GM12878 (cell line): ENCODE data around the gene FLOT1. TPM values are rescaled to one million over a fixed set of nuclear protein-coding genes. Genes with fewer than 3 reads are reported as not detected.

Source experiments
- ATAC-seq: fragments of 200-7000 bp; cut with Tn5 transposase; 3 replicates; pipeline ENCODE4 v1.9.1; 2020; ENCODE audit warnings: mild to moderate bottlenecking, moderate library complexity
- BruUV-seq: library from RNA; stranded (reverse); fragments of 400-500 nt; replicated peaks from 2 replicates; lab custom pipeline; 2021; lab: Mats Ljungman, UMichigan
- CTCF ChIA-PET: fragments of 300-600 bp; sonication (Branson Sonifier 250); formaldehyde crosslinking; extraction: SDS; loops from one replicate; lab custom pipeline; 2021; ENCODE audit warnings: inconsistent platforms; lab: Yijun Ruan, JAX
- POLR2A ChIA-PET: fragments of 350-600 bp; formaldehyde crosslinking; extraction: SDS; loops from one replicate; lab custom pipeline; 2021; ENCODE audit warnings: inconsistent platforms; lab: Charles Lee
- RAD21 ChIA-PET: fragments of 300-600 bp; sonication (Branson Sonifier 250); formaldehyde crosslinking; loops from one replicate; lab custom pipeline; 2023; ENCODE audit warnings: antibody characterized with exemption; ENCODE audit not compliant: unreplicated experiment; lab: Charles Lee
- SMC1A ChIA-PET: fragments of 300-600 bp; sonication (Branson Sonifier 250); formaldehyde crosslinking; loops from one replicate; lab custom pipeline; 2023; ENCODE audit not compliant: unreplicated experiment, uncharacterized antibody; lab: Charles Lee
- DNase-seq: peaks from one replicate; pipeline ENCODE4 v3.0.0-alpha.2; 2011; ENCODE audit warnings: low read depth, low spot score
- FAIRE-seq: peaks from 3 replicates; lab custom pipeline; 2011; peaks lifted over from hg19 to GRCh38; lab: Jason Lieb, UNC
- H2AFZ ChIP-seq: 2 replicates; pipeline ENCODE4 v1.6.0; 2011; ENCODE audit warnings: low read depth, low read length, control low read depth; ENCODE audit not compliant: control insufficient read depth
- H3K27ac ChIP-seq: 2 replicates; pipeline ENCODE4 v1.5.1; 2011; ENCODE audit warnings: control low read depth; ENCODE audit not compliant: control insufficient read depth, insufficient read depth
- H3K27me3 ChIP-seq, 2 experiments: replicated peaks in 1 of 2; 2 replicates each; pipeline versions ENCODE4 v1.6.0 to v1.6.1; 2011; ENCODE audit warnings: low read length in 1 of 2; ENCODE audit not compliant: control insufficient read depth in 2 of 2, insufficient read depth in 2 of 2
- H3K36me3 ChIP-seq, 2 experiments: 2 replicates each; pipeline ENCODE4 v1.5.1; 2011; ENCODE audit warnings: low read length in 1 of 2; ENCODE audit not compliant: control insufficient read depth in 2 of 2, insufficient read depth in 2 of 2
- H3K4me1 ChIP-seq: 2 replicates; pipeline ENCODE4 v1.6.1; 2011; ENCODE audit warnings: mild to moderate bottlenecking, low read length, moderate library complexity, mixed read lengths; ENCODE audit not compliant: control insufficient read depth, insufficient read depth
- H3K4me2 ChIP-seq: 2 replicates; pipeline ENCODE4 v1.6.0; 2011; ENCODE audit warnings: control low read depth; ENCODE audit not compliant: control insufficient read depth, insufficient read depth
- H3K4me3 ChIP-seq: fragments of 200-600 bp; sonication (generic); 2 replicates; pipeline ENCODE4 v1.5.1; 2016
- H3K79me2 ChIP-seq: 2 replicates; pipeline ENCODE4 v1.6.0; 2011; ENCODE audit warnings: low read length; ENCODE audit not compliant: control insufficient read depth, insufficient read depth
- H3K9ac ChIP-seq: 2 replicates; pipeline ENCODE4 v1.8.0; 2011; ENCODE audit warnings: low read length, control low read depth, mixed read lengths; ENCODE audit not compliant: control insufficient read depth, insufficient read depth
- H3K9me3 ChIP-seq: replicated peaks from 3 replicates; pipeline ENCODE4 v1.5.1; 2011; ENCODE audit warnings: mild to moderate bottlenecking, low read length; ENCODE audit not compliant: control insufficient read depth, insufficient read depth
- H4K20me1 ChIP-seq: 2 replicates; pipeline ENCODE4 v1.6.0; 2011; ENCODE audit not compliant: control insufficient read depth, insufficient read depth
- EGR1 ChIP-seq, 2 experiments: IDR thresholded peaks; 1 replicate in 1 of 2; 2 replicates in 1 of 2; pipeline ENCODE4 v1.6.1; 2011 to 2012; ENCODE audit warnings: low read depth in 2 of 2, low read length in 2 of 2, borderline replicate concordance in 1 of 2, mild to moderate bottlenecking in 1 of 2, moderate library complexity in 1 of 2
- FOS ChIP-seq: IDR thresholded peaks from 3 replicates; pipeline ENCODE4 v1.6.1; 2011; ENCODE audit warnings: borderline replicate concordance; ENCODE audit not compliant: insufficient read length; ENCODE audit errors: extremely low read depth
- KDM1A ChIP-seq: fragments of 200-600 bp; sonication (generic); IDR thresholded peaks from 2 replicates; pipeline ENCODE4 v1.6.1; 2016; ENCODE audit warnings: borderline replicate concordance
- POLR2A ChIP-seq: IDR thresholded peaks from 2 replicates; pipeline ENCODE4 v1.6.1; 2011; ENCODE audit warnings: low read depth, mild to moderate bottlenecking, low read length
- RBBP5 ChIP-seq: fragments of 200-600 bp; sonication (generic); conservative IDR thresholded peaks from 2 replicates; pipeline ENCODE4 v1.6.1; 2016
- RELA ChIP-seq: fragments of 450-650 bp; IDR thresholded peaks from 2 replicates; pipeline ENCODE4 v1.8.0; 2014; ENCODE audit warnings: borderline replicate concordance; ENCODE audit not compliant: partially characterized antibody
- ZNF207 ChIP-seq: fragments of 450-650 bp; IDR thresholded peaks from 2 replicates; pipeline ENCODE4 v1.6.1; 2014; ENCODE audit warnings: antibody characterized with exemption, mild to moderate bottlenecking, borderline replicate concordance
- WGBS: methylation state at CpG from one replicate; pipeline ENCODE4 v1.1.6; 2016; ENCODE audit warnings: low lambda C conversion rate; ENCODE audit not compliant: insufficient replicate concordance, insufficient coverage; ENCODE audit errors: missing lambda C conversion rate; 5-methylcytosine and 5-hydroxymethylcytosine counted together
- in situ Hi-C: fragments of 300-500 bp; cut with MboI; formaldehyde crosslinking; loops from 9 replicates; pipeline ENCODE4 v1.14.3; 2018; ENCODE audit warnings: mixed read lengths
- intact Hi-C: fragments of 100-400 bp; cut with micrococcal nuclease; formaldehyde crosslinking; loops from one replicate; pipeline ENCODE4 v1.14.2; 2022; ENCODE audit not compliant: unreplicated experiment
- polyA plus RNA-seq, 11 experiments: library from polyadenylated mRNA; depleted of rRNA in 4 of 11; unstranded in 6 of 11; stranded (reverse) in 5 of 11; fragments of >200 nt; fragmentation: Nextera tagmentation in 4 of 11; fragmentation: Illumina TruSeq in 1 of 11; extraction: Ambion mirVana in 4 of 11; extraction: Trizol in 1 of 11; gene quantifications; 1 replicate in 1 of 11; 2 replicates in 10 of 11; pipeline versions ENCODE4 v1.2.1 to v1.2.3, GENCODE V29; 2011 to 2016; ENCODE audit warnings: inconsistent platforms in 2 of 11, missing spikeins in 2 of 11, low read depth in 1 of 11
- total RNA-seq, 4 experiments: library from RNA; depleted of rRNA in 3 of 4; stranded (reverse); fragments of >200 nt in 3 of 4; fragmentation: Illumina TruSeq in 1 of 4; extraction: Trizol in 1 of 4; gene quantifications; 2 replicates each; pipeline versions ENCODE4 v1.2.1 to v1.2.3, GENCODE V29; 2013 to 2021
- TF ChIP-seq, protein P1 (sequence below): fragments of 450-650 bp; conservative IDR thresholded peaks from 2 replicates; pipeline ENCODE4 v1.6.1; 2017; ENCODE audit warnings: mild to moderate bottlenecking, moderate library complexity
- TF ChIP-seq, protein P2 (sequence below): fragments of 450-650 bp; IDR thresholded peaks from 2 replicates; pipeline ENCODE4 v1.6.1; 2017; ENCODE audit warnings: mild to moderate bottlenecking, moderate library complexity
- TF ChIP-seq, protein P3 (sequence below): fragments of 450-650 bp; formaldehyde crosslinking; IDR thresholded peaks from 2 replicates; pipeline ENCODE4 v1.4.0; 2022; ENCODE audit warnings: mild to moderate bottlenecking, moderate library complexity

Gene FLOT1
- total and polyA plus RNA-seq, 10 of the 15 experiments (the other 5 are each of a cell fraction or from before 2014, with no cell fraction given), result 12.3 to 153 (median 112) TPM

DNA sequence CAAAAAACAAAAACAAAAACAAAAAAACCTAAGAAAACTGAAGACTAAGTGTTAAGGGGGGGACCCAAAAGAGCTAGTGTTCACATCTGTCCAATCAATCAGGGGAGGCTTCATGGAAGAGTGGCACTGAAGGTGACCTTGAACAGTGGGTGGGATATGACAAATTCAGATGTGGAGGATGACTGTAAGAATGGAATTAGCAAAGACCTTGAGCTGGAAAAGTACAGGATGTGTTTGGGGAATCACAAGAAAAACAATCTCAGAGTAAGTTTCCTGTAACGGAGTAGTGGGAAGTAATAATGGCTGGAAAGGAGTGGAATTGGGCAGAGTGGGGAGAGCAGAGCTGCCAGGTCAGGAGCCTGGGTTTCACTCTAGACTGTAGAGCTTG lies 4.8 kb upstream of the FLOT1 start:
- FAIRE-seq, result no peak
- 93% methylated on average over 1 of the region's 1 CpG for WGBS
- DNase-seq, result no peak
- intact Hi-C loops (no loop called here), in situ Hi-C loops (no loop called here)
- no peak overlapping the region for H3K27ac ChIP-seq
- BruUV-seq, result no TSS peak
- ChIA-PET CTCF (interaction anchor here (0.9 to 3.0 kb wide), 11 partner anchors 7 to 130 kb away, joined by 3 to 18 read pairs (median 6); no protein-coding TSS in a partner anchor), RAD21 (interaction anchor here (1.4 to 2.3 kb wide), 7 partner anchors 9 to 167 kb away, joined by 3 to 8 read pairs (median 5); partner anchors contain the start of gene VARS2), POLR2A (interaction anchor here (0.7 to 2.9 kb wide), 6 partner anchors 9 to 70 kb away, joined by 3 to 21 read pairs (median 4); no protein-coding TSS in a partner anchor), SMC1A (interaction anchor here (0.9 to 2.6 kb wide), 11 partner anchors 8 to 81 kb away, joined by 3 to 16 read pairs (median 5); no protein-coding TSS in a partner anchor)
- H3K9me3 ChIP-seq, result no peaks in the 10 kb centered on the region
- no peak overlapping the region for H3K4me3 ChIP-seq
- H3K36me3 ChIP-seq, result no peaks in the 10 kb centered on the region; a peak in 1 of 4 replicates
- no peak overlapping the region for H3K9ac ChIP-seq
- peaks cover 16% of the 10 kb centered on the region for H3K79me2 ChIP-seq
- H3K4me2 ChIP-seq, result no peak overlapping the region
- no peaks in the 10 kb centered on the region for H4K20me1 ChIP-seq
- H3K4me1 ChIP-seq, result peaks cover 6% of the 10 kb centered on the region
- ATAC-seq, result no peak
- no peak for TF ChIP-seq FOS
- TF ChIP-seq RELA, result no peak
- no peak for TF ChIP-seq RBBP5
- TF ChIP-seq, protein P1, sequence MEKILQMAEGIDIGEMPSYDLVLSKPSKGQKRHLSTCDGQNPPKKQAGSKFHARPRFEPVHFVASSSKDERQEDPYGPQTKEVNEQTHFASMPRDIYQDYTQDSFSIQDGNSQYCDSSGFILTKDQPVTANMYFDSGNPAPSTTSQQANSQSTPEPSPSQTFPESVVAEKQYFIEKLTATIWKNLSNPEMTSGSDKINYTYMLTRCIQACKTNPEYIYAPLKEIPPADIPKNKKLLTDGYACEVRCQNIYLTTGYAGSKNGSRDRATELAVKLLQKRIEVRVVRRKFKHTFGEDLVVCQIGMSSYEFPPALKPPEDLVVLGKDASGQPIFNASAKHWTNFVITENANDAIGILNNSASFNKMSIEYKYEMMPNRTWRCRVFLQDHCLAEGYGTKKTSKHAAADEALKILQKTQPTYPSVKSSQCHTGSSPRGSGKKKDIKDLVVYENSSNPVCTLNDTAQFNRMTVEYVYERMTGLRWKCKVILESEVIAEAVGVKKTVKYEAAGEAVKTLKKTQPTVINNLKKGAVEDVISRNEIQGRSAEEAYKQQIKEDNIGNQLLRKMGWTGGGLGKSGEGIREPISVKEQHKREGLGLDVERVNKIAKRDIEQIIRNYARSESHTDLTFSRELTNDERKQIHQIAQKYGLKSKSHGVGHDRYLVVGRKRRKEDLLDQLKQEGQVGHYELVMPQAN, result no peak
- no peak for TF ChIP-seq ZNF207
- TF ChIP-seq, protein P2, sequence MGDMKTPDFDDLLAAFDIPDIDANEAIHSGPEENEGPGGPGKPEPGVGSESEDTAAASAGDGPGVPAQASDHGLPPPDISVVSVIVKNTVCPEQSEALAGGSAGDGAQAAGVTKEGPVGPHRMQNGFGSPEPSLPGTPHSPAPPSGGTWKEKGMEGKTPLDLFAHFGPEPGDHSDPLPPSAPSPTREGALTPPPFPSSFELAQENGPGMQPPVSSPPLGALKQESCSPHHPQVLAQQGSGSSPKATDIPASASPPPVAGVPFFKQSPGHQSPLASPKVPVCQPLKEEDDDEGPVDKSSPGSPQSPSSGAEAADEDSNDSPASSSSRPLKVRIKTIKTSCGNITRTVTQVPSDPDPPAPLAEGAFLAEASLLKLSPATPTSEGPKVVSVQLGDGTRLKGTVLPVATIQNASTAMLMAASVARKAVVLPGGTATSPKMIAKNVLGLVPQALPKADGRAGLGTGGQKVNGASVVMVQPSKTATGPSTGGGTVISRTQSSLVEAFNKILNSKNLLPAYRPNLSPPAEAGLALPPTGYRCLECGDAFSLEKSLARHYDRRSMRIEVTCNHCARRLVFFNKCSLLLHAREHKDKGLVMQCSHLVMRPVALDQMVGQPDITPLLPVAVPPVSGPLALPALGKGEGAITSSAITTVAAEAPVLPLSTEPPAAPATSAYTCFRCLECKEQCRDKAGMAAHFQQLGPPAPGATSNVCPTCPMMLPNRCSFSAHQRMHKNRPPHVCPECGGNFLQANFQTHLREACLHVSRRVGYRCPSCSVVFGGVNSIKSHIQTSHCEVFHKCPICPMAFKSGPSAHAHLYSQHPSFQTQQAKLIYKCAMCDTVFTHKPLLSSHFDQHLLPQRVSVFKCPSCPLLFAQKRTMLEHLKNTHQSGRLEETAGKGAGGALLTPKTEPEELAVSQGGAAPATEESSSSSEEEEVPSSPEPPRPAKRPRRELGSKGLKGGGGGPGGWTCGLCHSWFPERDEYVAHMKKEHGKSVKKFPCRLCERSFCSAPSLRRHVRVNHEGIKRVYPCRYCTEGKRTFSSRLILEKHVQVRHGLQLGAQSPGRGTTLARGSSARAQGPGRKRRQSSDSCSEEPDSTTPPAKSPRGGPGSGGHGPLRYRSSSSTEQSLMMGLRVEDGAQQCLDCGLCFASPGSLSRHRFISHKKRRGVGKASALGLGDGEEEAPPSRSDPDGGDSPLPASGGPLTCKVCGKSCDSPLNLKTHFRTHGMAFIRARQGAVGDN, result no peak
- TF ChIP-seq POLR2A, result no peak
- TF ChIP-seq, protein P3, sequence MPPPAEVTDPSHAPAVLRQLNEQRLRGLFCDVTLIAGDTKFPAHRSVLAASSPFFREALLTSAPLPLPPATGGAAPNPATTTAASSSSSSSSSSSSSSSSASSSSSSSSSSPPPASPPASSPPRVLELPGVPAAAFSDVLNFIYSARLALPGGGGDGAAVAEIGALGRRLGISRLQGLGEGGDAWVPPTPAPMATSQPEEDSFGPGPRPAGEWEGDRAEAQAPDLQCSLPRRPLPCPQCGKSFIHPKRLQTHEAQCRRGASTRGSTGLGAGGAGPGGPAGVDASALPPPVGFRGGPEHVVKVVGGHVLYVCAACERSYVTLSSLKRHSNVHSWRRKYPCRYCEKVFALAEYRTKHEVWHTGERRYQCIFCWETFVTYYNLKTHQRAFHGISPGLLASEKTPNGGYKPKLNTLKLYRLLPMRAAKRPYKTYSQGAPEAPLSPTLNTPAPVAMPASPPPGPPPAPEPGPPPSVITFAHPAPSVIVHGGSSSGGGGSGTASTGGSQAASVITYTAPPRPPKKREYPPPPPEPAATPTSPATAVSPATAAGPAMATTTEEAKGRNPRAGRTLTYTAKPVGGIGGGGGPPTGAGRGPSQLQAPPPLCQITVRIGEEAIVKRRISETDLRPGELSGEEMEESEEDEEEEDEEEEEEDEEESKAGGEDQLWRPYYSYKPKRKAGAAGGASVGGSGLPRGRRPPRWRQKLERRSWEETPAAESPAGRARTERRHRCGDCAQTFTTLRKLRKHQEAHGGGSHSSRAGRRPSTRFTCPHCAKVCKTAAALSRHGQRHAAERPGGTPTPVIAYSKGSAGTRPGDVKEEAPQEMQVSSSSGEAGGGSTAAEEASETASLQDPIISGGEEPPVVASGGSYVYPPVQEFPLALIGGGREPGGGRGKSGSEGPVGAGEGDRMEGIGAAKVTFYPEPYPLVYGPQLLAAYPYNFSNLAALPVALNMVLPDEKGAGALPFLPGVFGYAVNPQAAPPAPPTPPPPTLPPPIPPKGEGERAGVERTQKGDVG (CRISPR knock-in tag), result no peak
- no peak for TF ChIP-seq KDM1A
- TF ChIP-seq EGR1 (IDR thresholded peaks at IDR 0.05; ENCODE audit: borderline replicate concordance in 1 of 2, low read depth in 2 of 2, low read length in 2 of 2), result no peak
- H3K27me3 ChIP-seq, result no peaks in the 10 kb centered on the region
- H2AFZ ChIP-seq, result no peak overlapping the region
